HepG2 (cell line): ENCODE measurements around the gene ZDHHC9. TPM values are rescaled to one million over a fixed set of nuclear protein-coding genes. Genes with fewer than 3 reads are reported as not detected.

Source experiments
- ATAC-seq: fragments of 200-7000 bp; cut with Tn5 transposase; 3 replicates; pipeline ENCODE4 v1.9.1; 2020; ENCODE audit warnings: mild to moderate bottlenecking, moderate library complexity
- BruUV-seq: library from RNA; stranded (reverse); fragments of 400-500 nt; replicated peaks from 2 replicates; lab custom pipeline; 2021; lab: Mats Ljungman, UMichigan
- CTCF ChIA-PET: fragments of 300-600 bp; formaldehyde crosslinking; extraction: SDS; loops from one replicate; lab custom pipeline; 2021; ENCODE audit warnings: low total read pairs, inconsistent platforms, low intra/inter-chr PET ratio; lab: Yijun Ruan, JAX
- POLR2A ChIA-PET: fragments of 350-600 bp; sonication (Branson Sonifier 250); formaldehyde crosslinking; loops from one replicate; lab custom pipeline; 2020; ENCODE audit warnings: antibody characterized with exemption, inconsistent platforms; lab: Yijun Ruan, JAX
- DNase-seq: peaks from one replicate; pipeline ENCODE4 v3.0.0-alpha.2; 2015; ENCODE audit warnings: low spot score
- FAIRE-seq: peaks from 3 replicates; lab custom pipeline; 2011; peaks lifted over from hg19 to GRCh38; lab: Jason Lieb, UNC
- H2AFZ ChIP-seq: one replicate; pipeline ENCODE4 v1.6.1; 2011; ENCODE audit warnings: low read length, inconsistent platforms
- H3K27ac ChIP-seq: fragments of 300-600 bp; 3 replicates; pipeline ENCODE4 v1.8.0; 2011; ENCODE audit warnings: mixed run types, mild to moderate bottlenecking, mixed read lengths, low read length, inconsistent platforms; ENCODE audit not compliant: insufficient read depth; ENCODE audit errors: extremely low read length
- H3K27me3 ChIP-seq, 2 experiments: fragments of 200-600 bp in 1 of 2; 2 replicates in 1 of 2; 3 replicates in 1 of 2; pipeline versions ENCODE4 v1.6.0 to v1.8.0; 2011; ENCODE audit warnings: low read length in 2 of 2, mild to moderate bottlenecking in 2 of 2, moderate library complexity in 2 of 2, inconsistent platforms in 1 of 2; ENCODE audit not compliant: insufficient read depth in 2 of 2, control insufficient read depth in 1 of 2
- H3K36me3 ChIP-seq, 2 experiments: fragments of 200-600 bp in 1 of 2; replicated peaks in 1 of 2; 2 replicates in 1 of 2; 3 replicates in 1 of 2; pipeline versions ENCODE4 v1.5.1 to v1.8.0; 2011; ENCODE audit warnings: low read length in 2 of 2, inconsistent platforms in 1 of 2; ENCODE audit not compliant: insufficient read depth in 2 of 2, control insufficient read depth in 1 of 2
- H3K4me1 ChIP-seq: 2 replicates; pipeline ENCODE4 v1.5.1; 2012; ENCODE audit warnings: low read length, inconsistent platforms; ENCODE audit not compliant: insufficient read depth
- H3K4me2 ChIP-seq: 2 replicates; pipeline ENCODE4 v1.6.0; 2011; ENCODE audit warnings: low read depth, low read length, inconsistent platforms
- H3K4me3 ChIP-seq, 3 experiments: fragments of 200-600 bp in 1 of 3; sonication (generic), shearing (Covaris generic) in 1 of 3; replicated peaks in 1 of 3; 2 replicates each; pipeline ENCODE4 v1.5.1; 2011 to 2016; ENCODE audit warnings: low read length in 3 of 3, inconsistent platforms in 2 of 3, low read depth in 2 of 3, mild to moderate bottlenecking in 2 of 3, control low read depth in 1 of 3, mixed read lengths in 1 of 3; ENCODE audit not compliant: insufficient read depth in 1 of 3
- H3K79me2 ChIP-seq: one replicate; pipeline ENCODE4 v1.6.1; 2011; ENCODE audit warnings: low read length, inconsistent platforms; ENCODE audit not compliant: insufficient read depth
- H3K9ac ChIP-seq: 2 replicates; pipeline ENCODE4 v1.6.0; 2011; ENCODE audit warnings: mild to moderate bottlenecking, low read depth, low read length, inconsistent platforms; ENCODE audit not compliant: insufficient read depth
- H3K9me3 ChIP-seq: 2 replicates; pipeline ENCODE4 v1.5.1; 2012; ENCODE audit warnings: mild to moderate bottlenecking, low read length
- H4K20me1 ChIP-seq: 2 replicates; pipeline ENCODE4 v1.6.0; 2011; ENCODE audit warnings: inconsistent platforms, mild to moderate bottlenecking, low read length, moderate library complexity; ENCODE audit not compliant: insufficient read depth
- EZH2 ChIP-seq: conservative IDR thresholded peaks from 2 replicates; pipeline ENCODE4 v1.6.1; 2012; ENCODE audit warnings: mild to moderate bottlenecking, low read depth, low read length, moderate library complexity
- GATAD1 ChIP-seq: IDR thresholded peaks from 2 replicates; pipeline ENCODE4 v1.6.1; 2016; ENCODE audit warnings: missing genetic modification reagents, missing compliant biosample characterization
- HDAC1 ChIP-seq: sonication (generic); formaldehyde crosslinking; IDR thresholded peaks from 2 replicates; pipeline ENCODE4 v1.5.1; 2020; ENCODE audit warnings: mild to moderate bottlenecking, missing genetic modification reagents
- HNF4G ChIP-seq, 2 experiments: sonication (generic) in 1 of 2; formaldehyde crosslinking in 1 of 2; IDR thresholded peaks; 2 replicates each; pipeline versions ENCODE4 v1.4.0 to v1.6.1; 2011 to 2020; ENCODE audit warnings: borderline replicate concordance in 2 of 2, low read depth in 2 of 2, mild to moderate bottlenecking in 2 of 2, low read length in 1 of 2, missing genetic modification reagents in 1 of 2, moderate library complexity in 1 of 2
- NFE2 ChIP-seq: sonication (generic); formaldehyde crosslinking; IDR thresholded peaks from 2 replicates; pipeline ENCODE4 v1.4.0; 2020; ENCODE audit warnings: missing genetic modification reagents
- NFIC ChIP-seq: IDR thresholded peaks from 2 replicates; pipeline ENCODE4 v1.6.1; 2012; ENCODE audit warnings: mild to moderate bottlenecking, low read length, inconsistent platforms
- RFX3 ChIP-seq: IDR thresholded peaks from 2 replicates; pipeline ENCODE4 v1.6.1; 2016; ENCODE audit warnings: missing biosample characterization, missing genetic modification reagents
- YEATS4 ChIP-seq: sonication (generic); formaldehyde crosslinking; IDR thresholded peaks from 2 replicates; pipeline ENCODE4 v1.4.0; 2020; ENCODE audit warnings: missing genetic modification reagents, borderline replicate concordance
- ZBTB37 ChIP-seq: sonication (generic); formaldehyde crosslinking; IDR thresholded peaks from 2 replicates; pipeline ENCODE4 v1.4.0; 2020; ENCODE audit warnings: mild to moderate bottlenecking, missing genetic modification reagents
- ZNF337 ChIP-seq: sonication (generic); formaldehyde crosslinking; IDR thresholded peaks from 2 replicates; pipeline ENCODE4 v1.5.1; 2020; ENCODE audit warnings: missing genetic modification reagents, low read depth, mild to moderate bottlenecking, borderline replicate concordance
- ZNF446 ChIP-seq: sonication (generic); formaldehyde crosslinking; IDR thresholded peaks from 2 replicates; pipeline ENCODE4 v1.5.0; 2020; ENCODE audit warnings: mild to moderate bottlenecking, missing genetic modification reagents
- ZNF530 ChIP-seq: sonication (generic); formaldehyde crosslinking; IDR thresholded peaks from 2 replicates; pipeline ENCODE4 v1.5.0; 2020; ENCODE audit warnings: low read depth, mild to moderate bottlenecking, missing genetic modification reagents
- ZNF703 ChIP-seq: sonication (generic); formaldehyde crosslinking; IDR thresholded peaks from 2 replicates; pipeline ENCODE4 v1.5.1; 2020; ENCODE audit warnings: missing genetic modification reagents, mild to moderate bottlenecking, moderate library complexity, borderline replicate concordance
- ZNF775 ChIP-seq: sonication (generic); formaldehyde crosslinking; IDR thresholded peaks from 2 replicates; pipeline ENCODE4 v1.4.0; 2020; ENCODE audit warnings: missing genetic modification reagents, mild to moderate bottlenecking, moderate library complexity, borderline replicate concordance
- ZNF891 ChIP-seq: sonication (generic); formaldehyde crosslinking; IDR thresholded peaks from 2 replicates; pipeline ENCODE4 v1.5.0; 2020; ENCODE audit warnings: mild to moderate bottlenecking, missing genetic modification reagents
- WGBS: methylation state at CpG from one replicate; pipeline ENCODE4 v1.1.6; 2017; ENCODE audit warnings: low lambda C conversion rate; 5-methylcytosine and 5-hydroxymethylcytosine counted together
- in situ Hi-C: cut with HindIII; loops from 2 replicates; pipeline ENCODE4 v1.10.0; 2017; ENCODE audit warnings: low pct_unique_long_range_greater_than_20kb; ENCODE audit not compliant: extremely low pct_ligation_motif_present
- intact Hi-C: fragments of 100-400 bp; cut with micrococcal nuclease; formaldehyde crosslinking; loops from one replicate; pipeline ENCODE4 v1.10.0; 2022; ENCODE audit not compliant: unreplicated experiment
- polyA plus RNA-seq, 8 experiments: library from polyadenylated mRNA; depleted of rRNA in 3 of 8; stranded (reverse) in 7 of 8; unstranded in 1 of 8; fragments of >200 nt; fragmentation: Illumina TruSeq in 4 of 8; extraction: Trizol in 4 of 8; gene quantifications; 2 replicates each; pipeline versions ENCODE4 v1.2.1 to v1.2.3, GENCODE V29; 2011 to 2016; ENCODE audit warnings: low read depth in 4 of 8, missing spikeins in 1 of 8, mixed read lengths in 1 of 8; ENCODE audit not compliant: insufficient read depth in 1 of 8
- total RNA-seq, 5 experiments: library from RNA; depleted of rRNA; stranded (reverse); fragments of >200 nt; fragmentation: Illumina TruSeq; extraction: Trizol; gene quantifications; 2 replicates each; pipeline ENCODE4 v1.2.3, GENCODE V29; 2016; ENCODE audit warnings: low read depth in 1 of 5
- TF ChIP-seq, protein P1 (sequence below): sonication (generic); formaldehyde crosslinking; IDR thresholded peaks from 2 replicates; pipeline ENCODE4 v1.5.0; 2020; ENCODE audit warnings: mild to moderate bottlenecking, low read depth, missing genetic modification reagents, borderline replicate concordance
- TF ChIP-seq, protein P2 (sequence below): sonication (generic); formaldehyde crosslinking; IDR thresholded peaks from 2 replicates; pipeline ENCODE4 v1.5.0; 2020; ENCODE audit warnings: mild to moderate bottlenecking, missing genetic modification reagents, borderline replicate concordance

Gene ZDHHC9
- total and polyA plus RNA-seq, 2 of the 13 experiments (the other 11 are each of a cell fraction or from before 2014, with no cell fraction given), result 28.3 to 53.1 TPM

DNA sequence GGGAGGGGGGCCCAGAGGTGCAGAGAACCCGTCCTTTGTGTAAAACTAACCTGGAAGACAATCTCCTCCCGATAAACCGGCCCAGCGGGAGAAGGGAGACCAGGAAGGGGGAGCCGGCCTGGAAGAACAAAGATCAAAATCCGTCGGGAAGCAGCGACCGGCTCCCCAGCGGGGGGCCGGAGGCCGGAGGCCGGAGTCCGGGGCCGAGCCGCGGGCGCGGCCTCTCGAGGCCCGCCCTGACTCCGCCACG, 552 bp downstream of the ZDHHC9 start:
- Histone ChIP-seq H3K27me3 (no peaks in the 10 kb centered on the region), H2AFZ (no peak overlapping the region), H3K27ac (peak overlapping the region; percentile 73), H3K4me3 (peak overlapping the region; percentile 65 to 81 (median 77)), H3K4me1 (peaks cover 52% of the 10 kb centered on the region), H3K9ac (peak overlapping the region; percentile 76), H3K4me2 (peak overlapping the region; percentile 83), H4K20me1 (no peaks in the 10 kb centered on the region), H3K79me2 (peaks cover 39% of the 10 kb centered on the region), H3K36me3 (peaks cover 1 to 15% of the 10 kb centered on the region in 2 experiments; a peak in 1 of 5 replicates), H3K9me3 (no peaks in the 10 kb centered on the region)
- FAIRE-seq (no peak), ATAC-seq (no peak), DNase-seq (no peak)
- intact Hi-C loops (loop anchor here (10.0 kb wide), 1 partner anchor 62 kb away; the partner anchor contains the start of gene UTP14A), in situ Hi-C loops (loop anchor here (10.0 kb wide), 1 partner anchor 62 kb away; the partner anchor contains the start of gene UTP14A)
- POLR2A ChIA-PET, result no interaction called here
- CTCF ChIA-PET, result no interaction called here
- 0% methylated on average over 1 of the region's 23 CpGs for WGBS
- BruUV-seq, result no TSS peak
- TF ChIP-seq ZNF530 (no peak), ZNF891 (no peak), GATAD1 (CRISPR knock-in tag) (no peak), ZNF775 (CRISPR knock-in tag) (no peak), ZBTB37 (CRISPR knock-in tag) (no peak), ZNF703 (no peak), HDAC1 (CRISPR knock-in tag) (peak; percentile 25; the same call in 1 of the 2 replicates), ZNF337 (CRISPR knock-in tag) (no peak), YEATS4 (CRISPR knock-in tag) (peak; percentile 54; the same call in 1 of the 2 replicates), ZNF446 (CRISPR knock-in tag) (no peak), EZH2 (no peak), RFX3 (CRISPR knock-in tag) (no peak), NFIC (no peak), HNF4G (IDR thresholded peaks at IDR 0.05; ENCODE audit: borderline replicate concordance, low read depth, low read length) (peak; percentile 2; the same call in 1 of the 2 replicates), HNF4G (CRISPR knock-in tag; IDR thresholded peaks at IDR 0.05; ENCODE audit: borderline replicate concordance, low read depth) (no peak), NFE2 (CRISPR knock-in tag) (no peak)
- TF ChIP-seq, protein P1, sequence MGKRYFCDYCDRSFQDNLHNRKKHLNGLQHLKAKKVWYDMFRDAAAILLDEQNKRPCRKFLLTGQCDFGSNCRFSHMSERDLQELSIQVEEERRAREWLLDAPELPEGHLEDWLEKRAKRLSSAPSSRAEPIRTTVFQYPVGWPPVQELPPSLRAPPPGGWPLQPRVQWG (CRISPR knock-in tag), result no peak
- TF ChIP-seq, protein P2, sequence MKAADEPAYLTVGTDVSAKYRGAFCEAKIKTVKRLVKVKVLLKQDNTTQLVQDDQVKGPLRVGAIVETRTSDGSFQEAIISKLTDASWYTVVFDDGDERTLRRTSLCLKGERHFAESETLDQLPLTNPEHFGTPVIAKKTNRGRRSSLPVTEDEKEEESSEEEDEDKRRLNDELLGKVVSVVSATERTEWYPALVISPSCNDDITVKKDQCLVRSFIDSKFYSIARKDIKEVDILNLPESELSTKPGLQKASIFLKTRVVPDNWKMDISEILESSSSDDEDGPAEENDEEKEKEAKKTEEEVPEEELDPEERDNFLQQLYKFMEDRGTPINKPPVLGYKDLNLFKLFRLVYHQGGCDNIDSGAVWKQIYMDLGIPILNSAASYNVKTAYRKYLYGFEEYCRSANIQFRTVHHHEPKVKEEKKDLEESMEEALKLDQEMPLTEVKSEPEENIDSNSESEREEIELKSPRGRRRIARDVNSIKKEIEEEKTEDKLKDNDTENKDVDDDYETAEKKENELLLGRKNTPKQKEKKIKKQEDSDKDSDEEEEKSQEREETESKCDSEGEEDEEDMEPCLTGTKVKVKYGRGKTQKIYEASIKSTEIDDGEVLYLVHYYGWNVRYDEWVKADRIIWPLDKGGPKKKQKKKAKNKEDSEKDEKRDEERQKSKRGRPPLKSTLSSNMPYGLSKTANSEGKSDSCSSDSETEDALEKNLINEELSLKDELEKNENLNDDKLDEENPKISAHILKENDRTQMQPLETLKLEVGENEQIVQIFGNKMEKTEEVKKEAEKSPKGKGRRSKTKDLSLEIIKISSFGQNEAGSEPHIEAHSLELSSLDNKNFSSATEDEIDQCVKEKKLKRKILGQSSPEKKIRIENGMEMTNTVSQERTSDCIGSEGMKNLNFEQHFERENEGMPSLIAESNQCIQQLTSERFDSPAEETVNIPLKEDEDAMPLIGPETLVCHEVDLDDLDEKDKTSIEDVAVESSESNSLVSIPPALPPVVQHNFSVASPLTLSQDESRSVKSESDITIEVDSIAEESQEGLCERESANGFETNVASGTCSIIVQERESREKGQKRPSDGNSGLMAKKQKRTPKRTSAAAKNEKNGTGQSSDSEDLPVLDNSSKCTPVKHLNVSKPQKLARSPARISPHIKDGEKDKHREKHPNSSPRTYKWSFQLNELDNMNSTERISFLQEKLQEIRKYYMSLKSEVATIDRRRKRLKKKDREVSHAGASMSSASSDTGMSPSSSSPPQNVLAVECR, result no peak
